Activated naive CD4-positive, alpha-beta T cell treated with anti-CD3 and anti-CD28 coated beads, Interleukin-2, amount 50 U/mL, for 16 hours (primary cell): ENCODE data around the gene CYB5B.
A peak's percentile ranks its signal among the peaks of the same experiment; 100 is the strongest.

ENCODE experiments used
- DNase-seq: peaks from one replicate; pipeline ENCODE4 v3.0.0-alpha.2; 2020

The CYB5B gene

GRCh38 chr16:69490707-69491324, 66.4 kb downstream of the CYB5B start:
- no peak for DNase-seq

GRCh38 chr16:69494991-69495392, 70.6 kb downstream of the CYB5B start:
- DNase-seq, result peak; percentile 20

GRCh38 chr16:69495821-69496220, 71.4 kb downstream of the CYB5B start:
- no peak for DNase-seq

- DNase-seq, result no peak
Measured at GRCh38 chr16:69496376-69496775, 72.0 kb downstream of the CYB5B start.

GRCh38 chr16:69496896-69497295, 72.5 kb downstream of the CYB5B start:
- no peak for DNase-seq

GRCh38 chr16:69497876-69498596, 73.6 kb downstream of the CYB5B start:
- no peak for DNase-seq

- no peak for DNase-seq
Measured at GRCh38 chr16:69498926-69499325, 74.5 kb downstream of the CYB5B start.

GRCh38 chr16:69499541-69500230, 75.3 kb downstream of the CYB5B start:
- no peak for DNase-seq

- no peak for DNase-seq
Measured at GRCh38 chr16:69500496-69500895, 76.1 kb downstream of the CYB5B start.

- DNase-seq, result no peak
Measured at GRCh38 chr16:69501956-69502745, 77.7 kb downstream of the CYB5B start.

- no peak for DNase-seq
Measured at GRCh38 chr16:69503244-69503643, 78.8 kb downstream of the CYB5B start.

- DNase-seq, result no peak
Measured at GRCh38 chr16:69508033-69508755, 83.8 kb downstream of the CYB5B start.

GRCh38 chr16:69509125-69509524, 84.7 kb downstream of the CYB5B start:
- DNase-seq, result no peak

GRCh38 chr16:69511651-69512050, 87.2 kb downstream of the CYB5B start:
- DNase-seq, result no peak

- no peak for DNase-seq
Measured at GRCh38 chr16:69513180-69513966, 89.0 kb downstream of the CYB5B start.

- no peak for DNase-seq
Measured at GRCh38 chr16:69514356-69514755, 89.9 kb downstream of the CYB5B start.
